Colon (tissue), 2 donors: ENCODE results near the gene REL.
"Not testable (repeated sequence)": the region's sequence is repeated elsewhere in the genome, so short reads cannot be mapped to it uniquely, and the experiment has no call there.

ENCODE experiments used
- FAIRE-seq: peaks from 2 replicates; lab custom pipeline; 2012; peaks lifted over from hg19 to GRCh38; lab: Jason Lieb, UNC
- donor health status: control.
- donor health status: control.

The REL gene

GRCh38 chr2:60867848-60868247, 13.5 kb upstream of the REL start:
- no peak for FAIRE-seq

- no peak for FAIRE-seq
Measured at GRCh38 chr2:60868589-60869273, 12.6 kb upstream of the REL start.

GRCh38 chr2:60872510-60872928, 8.9 kb upstream of the REL start:
- no peak for FAIRE-seq

GRCh38 chr2:60873381-60873780, 8.0 kb upstream of the REL start:
- no peak for FAIRE-seq

- no peak for FAIRE-seq
Measured at GRCh38 chr2:60875520-60875919, 5.9 kb upstream of the REL start.

- FAIRE-seq = no peak
Measured at GRCh38 chr2:60880643-60881046, 729 bp upstream of the REL start.

GRCh38 chr2:60882971-60883753, 1.8 kb downstream of the REL start:
- no peak for FAIRE-seq

GRCh38 chr2:60883896-60884295, 2.5 kb downstream of the REL start:
- FAIRE-seq = no peak

- FAIRE-seq = no peak
Measured at GRCh38 chr2:60884800-60885199, 3.4 kb downstream of the REL start.

- no peak for FAIRE-seq
Measured at GRCh38 chr2:60885683-60886082, 4.3 kb downstream of the REL start.

GRCh38 chr2:60886991-60887390, 5.6 kb downstream of the REL start:
- no peak for FAIRE-seq

GRCh38 chr2:60888853-60889252, 7.5 kb downstream of the REL start:
- no peak for FAIRE-seq

GRCh38 chr2:60889581-60890392, 8.4 kb downstream of the REL start:
- not testable (repeated sequence) for FAIRE-seq

- FAIRE-seq = no peak
Measured at GRCh38 chr2:60890393-60890707, 9.0 kb downstream of the REL start.

GRCh38 chr2:60891180-60891579, 9.8 kb downstream of the REL start:
- FAIRE-seq = no peak

- FAIRE-seq = no peak
Measured at GRCh38 chr2:60898567-60898966, 17.2 kb downstream of the REL start.

- FAIRE-seq = no peak
Measured at GRCh38 chr2:60899230-60899891, 18.0 kb downstream of the REL start.

- no peak for FAIRE-seq
Measured at GRCh38 chr2:60899892-60900249, 18.5 kb downstream of the REL start.

- not testable (repeated sequence) for FAIRE-seq
Measured at GRCh38 chr2:60901296-60901695, 19.9 kb downstream of the REL start.

- FAIRE-seq = not testable (repeated sequence)
Measured at GRCh38 chr2:60905867-60906266, 24.5 kb downstream of the REL start.

GRCh38 chr2:60906395-60906794, 25.0 kb downstream of the REL start:
- FAIRE-seq = no peak

- no peak for FAIRE-seq
Measured at GRCh38 chr2:60907329-60907728, 26.0 kb downstream of the REL start.
